ENCODE results near the gene CHN1.

CHN1 gene

GRCh38 chr2:174787487-174788205 is 217.5 kb downstream of the CHN1 start:
- no peak for DNase-seq (ENCODE audit: low read depth, low spot score)

- no peak for DNase-seq (ENCODE audit: low read depth, low spot score)
Measured at GRCh38 chr2:174786066-174786725, 219.0 kb downstream of the CHN1 start.

- DNase-seq (ENCODE audit: low read depth, low spot score), result no peak
Measured at GRCh38 chr2:174785481-174785880, 219.7 kb downstream of the CHN1 start.

GRCh38 chr2:174784909-174785308 is 220.3 kb downstream of the CHN1 start:
- no peak for DNase-seq (ENCODE audit: low read depth, low spot score)

- no peak for DNase-seq (ENCODE audit: low read depth, low spot score)
Measured at GRCh38 chr2:174784316-174784715, 220.9 kb downstream of the CHN1 start.

GRCh38 chr2:174781996-174782395 is 223.2 kb downstream of the CHN1 start:
- DNase-seq (ENCODE audit: low read depth, low spot score), result no peak

GRCh38 chr2:174781298-174781697 is 223.9 kb downstream of the CHN1 start:
- no peak for DNase-seq (ENCODE audit: low read depth, low spot score)

- no peak for DNase-seq (ENCODE audit: low read depth, low spot score)
Measured at GRCh38 chr2:174780856-174781255, 224.3 kb downstream of the CHN1 start.

GRCh38 chr2:174780191-174780840 is 224.9 kb downstream of the CHN1 start:
- DNase-seq (ENCODE audit: low read depth, low spot score), result no peak

- no peak for DNase-seq (ENCODE audit: low read depth, low spot score)
Measured at GRCh38 chr2:174779361-174779928, 225.7 kb downstream of the CHN1 start.

- DNase-seq (ENCODE audit: low read depth, low spot score), result peak; percentile 40
Measured at GRCh38 chr2:174778085-174778981, 226.8 kb downstream of the CHN1 start.

GRCh38 chr2:174777347-174778084 is 227.7 kb downstream of the CHN1 start:
- no peak for DNase-seq (ENCODE audit: low read depth, low spot score)

- no peak for DNase-seq (ENCODE audit: low read depth, low spot score)
Measured at GRCh38 chr2:174776675-174777074, 228.5 kb downstream of the CHN1 start.

GRCh38 chr2:174776223-174776622 is 229.0 kb downstream of the CHN1 start:
- DNase-seq (ENCODE audit: low read depth, low spot score), result no peak

GRCh38 chr2:174775571-174775980 is 229.6 kb downstream of the CHN1 start:
- DNase-seq (ENCODE audit: low read depth, low spot score), result no peak

- no peak for DNase-seq (ENCODE audit: low read depth, low spot score)
Measured at GRCh38 chr2:174774886-174775285, 230.3 kb downstream of the CHN1 start.

- DNase-seq (ENCODE audit: low read depth, low spot score), result no peak
Measured at GRCh38 chr2:174773215-174773614, 232.0 kb downstream of the CHN1 start.

- DNase-seq (ENCODE audit: low read depth, low spot score), result no peak
Measured at GRCh38 chr2:174772472-174772801, 232.7 kb downstream of the CHN1 start.

- no peak for DNase-seq (ENCODE audit: low read depth, low spot score)
Measured at GRCh38 chr2:174771631-174772471, 233.3 kb downstream of the CHN1 start.

- DNase-seq (ENCODE audit: low read depth, low spot score), result no peak
Measured at GRCh38 chr2:174771136-174771535, 234.0 kb downstream of the CHN1 start.
